Measurements from ENCODE around the gene PDS5A.
"Not testable (repeated sequence)": the region's sequence is repeated elsewhere in the genome, so short reads cannot be mapped to it uniquely, and the experiment has no call there.

Gene PDS5A, protein sequence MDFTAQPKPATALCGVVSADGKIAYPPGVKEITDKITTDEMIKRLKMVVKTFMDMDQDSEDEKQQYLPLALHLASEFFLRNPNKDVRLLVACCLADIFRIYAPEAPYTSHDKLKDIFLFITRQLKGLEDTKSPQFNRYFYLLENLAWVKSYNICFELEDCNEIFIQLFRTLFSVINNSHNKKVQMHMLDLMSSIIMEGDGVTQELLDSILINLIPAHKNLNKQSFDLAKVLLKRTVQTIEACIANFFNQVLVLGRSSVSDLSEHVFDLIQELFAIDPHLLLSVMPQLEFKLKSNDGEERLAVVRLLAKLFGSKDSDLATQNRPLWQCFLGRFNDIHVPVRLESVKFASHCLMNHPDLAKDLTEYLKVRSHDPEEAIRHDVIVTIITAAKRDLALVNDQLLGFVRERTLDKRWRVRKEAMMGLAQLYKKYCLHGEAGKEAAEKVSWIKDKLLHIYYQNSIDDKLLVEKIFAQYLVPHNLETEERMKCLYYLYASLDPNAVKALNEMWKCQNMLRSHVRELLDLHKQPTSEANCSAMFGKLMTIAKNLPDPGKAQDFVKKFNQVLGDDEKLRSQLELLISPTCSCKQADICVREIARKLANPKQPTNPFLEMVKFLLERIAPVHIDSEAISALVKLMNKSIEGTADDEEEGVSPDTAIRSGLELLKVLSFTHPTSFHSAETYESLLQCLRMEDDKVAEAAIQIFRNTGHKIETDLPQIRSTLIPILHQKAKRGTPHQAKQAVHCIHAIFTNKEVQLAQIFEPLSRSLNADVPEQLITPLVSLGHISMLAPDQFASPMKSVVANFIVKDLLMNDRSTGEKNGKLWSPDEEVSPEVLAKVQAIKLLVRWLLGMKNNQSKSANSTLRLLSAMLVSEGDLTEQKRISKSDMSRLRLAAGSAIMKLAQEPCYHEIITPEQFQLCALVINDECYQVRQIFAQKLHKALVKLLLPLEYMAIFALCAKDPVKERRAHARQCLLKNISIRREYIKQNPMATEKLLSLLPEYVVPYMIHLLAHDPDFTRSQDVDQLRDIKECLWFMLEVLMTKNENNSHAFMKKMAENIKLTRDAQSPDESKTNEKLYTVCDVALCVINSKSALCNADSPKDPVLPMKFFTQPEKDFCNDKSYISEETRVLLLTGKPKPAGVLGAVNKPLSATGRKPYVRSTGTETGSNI (N-terminal part only)

GRCh38 chr4:39977489-39978377 is at the start of gene PDS5A:
Gene PDS5A (minus strand): TSS chr4:39977911. CDS start chr4:39976577, 1,334 bp downstream.
- DNase-seq (ENCODE audit: low read depth): peak; percentile 79

GRCh38 chr4:40024049-40024448 is 46.3 kb upstream of the PDS5A start:
- not testable (repeated sequence) for DNase-seq (ENCODE audit: low read depth)

GRCh38 chr4:40021116-40021515 is 43.4 kb upstream of the PDS5A start:
- not testable (repeated sequence) for DNase-seq (ENCODE audit: low read depth)

- DNase-seq (ENCODE audit: low read depth): no peak
Observed at GRCh38 chr4:40020221-40020620, 42.5 kb upstream of the PDS5A start.

- DNase-seq (ENCODE audit: low read depth): no peak
Observed at GRCh38 chr4:40016007-40016406, 38.3 kb upstream of the PDS5A start.

GRCh38 chr4:40003986-40004385 is 26.3 kb upstream of the PDS5A start:
- DNase-seq (ENCODE audit: low read depth): peak; percentile 10

DNA sequence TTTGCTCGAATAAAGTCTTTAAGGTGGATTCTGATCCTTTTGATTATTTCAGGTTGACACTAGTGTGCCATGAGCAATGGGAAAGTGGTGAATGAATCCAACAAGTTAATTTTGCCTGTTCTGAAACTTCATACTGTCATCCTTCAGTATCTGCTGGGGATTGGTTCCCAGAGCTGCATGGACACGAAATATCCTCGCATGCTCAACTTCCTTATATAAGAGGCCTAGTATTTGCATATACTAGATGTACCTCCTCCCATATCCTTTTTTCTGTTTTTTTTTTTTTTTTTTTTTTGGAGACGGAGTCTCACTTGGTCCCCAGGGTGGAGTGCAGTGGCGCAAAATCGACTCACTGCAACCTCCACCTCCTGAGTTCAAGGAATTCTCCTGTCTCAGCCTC is 23.0 kb upstream of the PDS5A start:
- no peak for DNase-seq (ENCODE audit: low read depth)

DNA sequence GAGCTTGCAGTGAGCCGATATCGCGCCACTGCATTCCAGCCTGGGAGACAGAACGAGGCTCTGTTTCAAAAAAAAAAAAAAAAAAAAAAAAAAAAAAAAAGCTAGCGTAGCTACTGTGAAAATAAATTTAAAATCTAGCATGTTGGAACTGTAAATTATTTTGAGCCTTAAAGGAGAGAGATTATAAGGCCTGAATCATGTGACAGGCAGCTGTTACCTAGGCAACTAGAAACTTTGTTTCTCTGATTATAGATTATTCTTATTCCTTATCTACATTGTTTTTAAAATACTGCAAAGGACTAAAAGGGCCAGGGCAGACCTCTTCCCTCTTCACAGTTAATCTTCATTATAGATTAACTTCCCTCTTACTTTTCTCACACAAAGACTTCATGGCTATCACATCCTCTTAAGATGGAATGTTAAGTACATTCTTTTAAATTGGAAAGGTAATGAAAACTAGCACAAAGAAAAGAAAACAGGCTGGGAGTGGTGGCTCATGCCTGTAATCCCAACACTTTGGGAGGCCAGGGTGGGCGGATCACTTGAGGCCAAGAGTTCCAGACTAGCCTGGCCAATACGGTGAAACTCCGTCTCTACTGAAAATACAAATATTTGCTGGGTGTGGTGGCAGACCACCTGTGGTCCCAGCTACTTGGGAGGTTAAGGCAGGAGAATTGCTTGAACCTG is 21.1 kb upstream of the PDS5A start:
- no peak for DNase-seq (ENCODE audit: low read depth)

GRCh38 chr4:39996811-39997210 is 19.1 kb upstream of the PDS5A start:
- DNase-seq (ENCODE audit: low read depth): no peak

GRCh38 chr4:39994406-39994805 is 16.7 kb upstream of the PDS5A start:
- DNase-seq (ENCODE audit: low read depth): no peak

GRCh38 chr4:39989381-39989780 is 11.7 kb upstream of the PDS5A start:
- not testable (repeated sequence) for DNase-seq (ENCODE audit: low read depth)

DNA sequence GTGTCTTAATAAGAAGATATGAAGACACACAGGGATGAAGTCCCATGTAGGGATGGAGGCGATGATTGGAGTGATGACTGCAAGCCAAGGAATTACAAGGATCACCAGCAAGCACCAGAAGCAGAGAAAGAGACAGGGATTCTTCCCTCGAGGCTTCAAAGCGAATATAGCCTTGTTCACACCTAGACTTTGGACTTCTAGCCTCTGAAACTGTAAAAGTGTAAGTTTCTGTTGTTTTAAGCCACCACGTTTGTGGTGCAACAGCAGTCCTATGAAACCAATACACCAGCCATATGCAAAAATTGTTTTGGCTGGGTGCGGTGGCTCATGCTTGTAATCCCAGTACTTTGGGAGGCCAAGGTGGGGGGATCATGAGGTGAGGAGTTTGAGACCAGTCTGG is 9.8 kb upstream of the PDS5A start:
- DNase-seq (ENCODE audit: low read depth): no peak

DNA sequence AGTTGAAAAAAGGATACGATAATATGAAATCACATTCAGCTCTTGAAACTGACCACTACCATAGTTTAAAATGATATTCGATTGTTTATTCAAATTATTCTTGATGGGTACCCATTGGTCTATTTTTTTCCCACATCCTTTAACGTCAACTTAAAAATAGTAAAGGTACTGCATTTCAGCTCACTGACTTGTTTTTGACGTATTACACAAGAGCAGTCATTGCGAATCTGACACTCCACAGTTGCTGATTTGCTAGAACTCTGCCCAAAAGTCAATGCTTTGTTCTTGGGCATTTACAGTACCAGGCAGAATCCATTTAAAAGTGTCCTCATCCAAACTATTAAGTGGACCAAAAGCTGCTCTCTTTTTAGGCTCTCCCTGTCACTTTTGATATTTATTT is 1.2 kb upstream of the PDS5A start:
- no peak for DNase-seq (ENCODE audit: low read depth)

- no peak for DNase-seq (ENCODE audit: low read depth)
Observed at GRCh38 chr4:39978378-39978775, 666 bp upstream of the PDS5A start.

DNA sequence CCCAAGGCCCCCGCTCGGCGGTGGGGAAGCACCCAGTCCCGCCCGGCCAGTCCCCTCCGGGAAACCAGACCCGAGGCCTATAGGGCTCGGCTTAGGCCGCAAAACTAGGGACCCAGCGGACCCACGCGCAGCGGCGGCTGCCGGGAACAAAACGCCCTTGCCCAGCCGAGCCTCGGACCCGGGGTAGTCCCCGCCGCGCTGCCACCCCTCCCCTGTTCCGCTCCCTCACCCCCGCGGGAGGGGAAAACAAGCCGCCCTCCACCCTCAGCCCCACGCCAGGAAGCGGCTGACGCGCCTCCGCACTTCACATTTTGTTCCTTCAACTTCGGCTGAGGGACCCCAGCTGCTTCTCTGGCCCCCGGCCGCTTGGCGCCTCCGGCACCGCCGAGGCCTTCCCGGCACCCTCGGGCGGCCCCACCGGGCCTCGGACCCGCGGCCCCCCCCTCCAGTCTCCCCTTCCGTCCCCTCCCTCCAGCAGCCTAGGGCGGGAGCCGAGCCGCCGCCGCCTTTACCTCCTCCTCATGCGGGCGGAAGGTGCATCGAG is 694 bp downstream of the PDS5A start:
- no peak for DNase-seq (ENCODE audit: low read depth)

DNA sequence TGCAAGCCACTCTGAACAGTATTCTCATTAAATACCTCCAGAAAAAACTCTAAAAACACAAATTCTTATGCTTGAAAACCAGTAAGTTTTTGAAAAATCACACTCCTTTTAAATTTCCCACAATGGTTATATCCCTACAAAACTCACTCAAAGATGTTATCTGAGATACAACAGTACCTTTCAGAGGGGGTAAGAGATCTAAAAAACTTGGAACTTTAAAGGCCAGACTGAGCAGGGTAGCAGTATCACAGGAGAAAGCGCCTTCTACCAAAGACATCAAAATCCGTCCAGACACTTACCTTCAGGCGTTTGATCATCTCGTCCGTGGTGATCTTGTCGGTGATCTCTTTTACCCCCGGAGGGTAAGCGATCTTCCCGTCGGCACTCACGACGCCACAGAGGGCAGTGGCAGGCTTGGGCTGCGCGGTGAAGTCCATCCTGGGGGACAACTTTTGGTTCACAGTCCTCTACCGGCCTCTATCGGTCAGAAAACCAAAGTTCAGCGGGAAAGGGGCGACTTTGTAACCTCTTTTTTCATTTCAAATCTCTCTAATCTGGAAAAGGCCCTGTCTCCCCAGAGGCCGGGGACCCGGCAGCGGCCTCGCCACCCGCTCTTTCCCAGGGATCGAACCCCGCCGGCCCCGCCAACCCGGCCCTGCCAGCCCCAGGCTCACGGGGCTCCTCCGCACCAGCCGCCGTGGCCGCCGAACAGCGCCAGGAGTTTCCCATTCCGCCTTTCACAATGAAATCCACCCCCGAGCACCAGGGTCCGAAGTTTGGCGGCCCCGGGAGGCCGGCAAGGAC is 1.4 kb downstream of the PDS5A start:
- DNase-seq (ENCODE audit: low read depth): peak; percentile 69

DNA sequence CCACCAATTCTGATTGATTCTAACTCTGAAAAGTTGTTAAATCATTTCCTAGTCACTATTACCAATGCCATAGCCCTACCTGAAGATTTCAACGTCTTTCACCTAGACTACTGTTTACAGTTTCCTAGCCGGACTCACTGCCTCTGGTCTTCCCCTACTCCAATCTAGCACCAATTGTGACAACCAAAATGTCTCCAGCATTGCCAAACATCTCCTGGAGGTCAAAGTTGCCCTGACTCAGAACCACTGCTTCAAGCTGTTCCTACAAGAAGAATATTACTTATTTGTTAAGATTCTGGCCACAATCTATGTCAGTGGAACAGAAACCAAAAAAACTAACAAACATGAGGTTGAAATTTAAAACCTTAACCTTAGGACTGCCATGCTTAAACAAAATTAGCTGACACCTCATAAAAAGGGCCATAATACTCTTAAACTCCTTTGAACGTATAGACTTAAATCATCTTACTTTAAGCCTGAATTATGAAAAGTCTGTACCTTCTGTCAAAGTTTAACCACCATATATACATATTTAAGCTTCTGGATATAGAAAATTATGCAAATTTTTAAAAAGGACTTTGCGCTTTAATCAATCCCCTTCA is 2.1 kb downstream of the PDS5A start:
- peak; percentile 75 for DNase-seq (ENCODE audit: low read depth)

DNA sequence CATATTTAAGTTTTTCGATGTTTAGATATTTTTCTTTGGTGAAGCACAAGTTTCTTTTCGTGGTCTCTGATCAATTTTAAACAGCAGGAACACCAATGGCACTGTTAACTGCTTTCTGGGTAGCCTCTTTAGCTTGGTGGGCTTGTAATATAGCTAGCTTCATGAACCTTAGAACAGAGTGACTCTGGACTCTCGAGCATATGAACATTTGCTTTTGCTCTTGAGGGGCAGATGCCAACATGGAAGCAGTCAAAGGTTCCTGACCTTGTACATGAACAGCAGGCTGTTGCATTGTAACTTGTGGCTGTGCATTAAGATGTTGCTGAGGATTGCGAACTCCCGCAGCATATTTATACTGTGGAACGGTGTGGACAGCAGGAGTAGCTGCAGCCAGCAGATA is 4.7 kb downstream of the PDS5A start:
- DNase-seq (ENCODE audit: low read depth): not testable (repeated sequence)

All from amniotic epithelial cell (primary cell).